ENCODE results near the gene LYPD3. TPM values are rescaled to one million over a fixed set of nuclear protein-coding genes. Genes with fewer than 3 reads are reported as not detected.

Gene LYPD3
- total RNA-seq, 2 experiments from 2014 or later, result not detected

DNA sequence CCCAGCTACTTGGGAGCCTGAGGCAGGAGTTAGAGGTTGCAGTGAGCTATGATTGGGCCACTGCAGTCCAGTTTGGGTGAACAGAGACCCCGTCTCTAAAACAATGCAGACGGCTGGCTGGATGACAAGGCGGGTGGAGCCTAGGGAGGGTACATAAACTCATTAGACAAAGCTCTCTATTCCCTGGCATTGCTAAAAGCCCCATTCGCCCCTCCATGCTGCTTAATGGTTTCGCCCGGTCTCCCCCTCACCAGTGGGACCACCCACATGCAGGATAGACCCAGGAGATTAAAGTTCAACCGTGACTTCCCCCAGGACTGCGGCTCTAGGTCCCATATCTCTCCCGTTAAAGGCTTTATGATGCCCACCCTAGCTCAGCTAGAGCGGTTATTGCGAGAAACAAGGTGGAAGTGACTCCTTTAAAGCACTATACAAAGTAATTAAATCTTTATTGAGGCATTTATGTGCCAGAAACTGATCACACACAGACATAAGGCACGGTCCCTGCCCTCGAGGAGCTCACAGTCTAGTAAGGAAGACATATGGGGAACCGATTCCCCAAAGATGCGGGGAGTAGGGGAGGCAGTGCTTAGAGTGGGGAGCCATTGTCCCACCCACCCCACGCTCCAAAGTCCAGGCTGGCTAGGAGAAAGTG is 4.9 kb downstream of the LYPD3 start:
- intact Hi-C loops (cut with micrococcal nuclease; ENCODE audit: unreplicated experiment), result no loop called here
- TF ChIP-seq EZH2phosphoT487 (IDR thresholded peaks at IDR 0.05; ENCODE audit: borderline replicate concordance, low read depth, low read length), result no peak
- TF ChIP-seq, protein P1, sequence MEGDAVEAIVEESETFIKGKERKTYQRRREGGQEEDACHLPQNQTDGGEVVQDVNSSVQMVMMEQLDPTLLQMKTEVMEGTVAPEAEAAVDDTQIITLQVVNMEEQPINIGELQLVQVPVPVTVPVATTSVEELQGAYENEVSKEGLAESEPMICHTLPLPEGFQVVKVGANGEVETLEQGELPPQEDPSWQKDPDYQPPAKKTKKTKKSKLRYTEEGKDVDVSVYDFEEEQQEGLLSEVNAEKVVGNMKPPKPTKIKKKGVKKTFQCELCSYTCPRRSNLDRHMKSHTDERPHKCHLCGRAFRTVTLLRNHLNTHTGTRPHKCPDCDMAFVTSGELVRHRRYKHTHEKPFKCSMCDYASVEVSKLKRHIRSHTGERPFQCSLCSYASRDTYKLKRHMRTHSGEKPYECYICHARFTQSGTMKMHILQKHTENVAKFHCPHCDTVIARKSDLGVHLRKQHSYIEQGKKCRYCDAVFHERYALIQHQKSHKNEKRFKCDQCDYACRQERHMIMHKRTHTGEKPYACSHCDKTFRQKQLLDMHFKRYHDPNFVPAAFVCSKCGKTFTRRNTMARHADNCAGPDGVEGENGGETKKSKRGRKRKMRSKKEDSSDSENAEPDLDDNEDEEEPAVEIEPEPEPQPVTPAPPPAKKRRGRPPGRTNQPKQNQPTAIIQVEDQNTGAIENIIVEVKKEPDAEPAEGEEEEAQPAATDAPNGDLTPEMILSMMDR (conservative IDR thresholded peaks at IDR 0.05; ENCODE audit: low read length), result no peak
- Histone ChIP-seq H3K4me2 (ENCODE audit: low read length) (no peak overlapping the region), H3K4me3 (ENCODE audit: low read depth, low read length, poor library complexity, severe bottlenecking) (no peak overlapping the region), H3K27ac (ENCODE audit: low read depth, low read length, poor library complexity, severe bottlenecking) (no peak overlapping the region), H3K36me3 (ENCODE audit: insufficient read depth, low read length) (no peaks in the 10 kb centered on the region), H3K9me3 (ENCODE audit: low read length) (no peaks in the 10 kb centered on the region), H3K9me2 (ENCODE audit: insufficient read depth, low read length) (no peaks in the 10 kb centered on the region), H3K4me1 (ENCODE audit: insufficient read depth, low read length, poor library complexity, severe bottlenecking) (peaks cover 9% of the 10 kb centered on the region), H3K79me2 (ENCODE audit: insufficient read depth, low read depth, low read length) (no peaks in the 10 kb centered on the region), H4K20me1 (ENCODE audit: insufficient read depth, low read length) (no peaks in the 10 kb centered on the region), H2AFZ (ENCODE audit: low read length) (no peak overlapping the region)
- ChIA-PET POLR2A (no interaction called here), CTCF (ENCODE audit: unreplicated experiment) (no interaction called here)
- DNase-seq (ENCODE audit: low spot score), result no peak
- BruUV-seq (replicated peaks), result no TSS peak

DNA sequence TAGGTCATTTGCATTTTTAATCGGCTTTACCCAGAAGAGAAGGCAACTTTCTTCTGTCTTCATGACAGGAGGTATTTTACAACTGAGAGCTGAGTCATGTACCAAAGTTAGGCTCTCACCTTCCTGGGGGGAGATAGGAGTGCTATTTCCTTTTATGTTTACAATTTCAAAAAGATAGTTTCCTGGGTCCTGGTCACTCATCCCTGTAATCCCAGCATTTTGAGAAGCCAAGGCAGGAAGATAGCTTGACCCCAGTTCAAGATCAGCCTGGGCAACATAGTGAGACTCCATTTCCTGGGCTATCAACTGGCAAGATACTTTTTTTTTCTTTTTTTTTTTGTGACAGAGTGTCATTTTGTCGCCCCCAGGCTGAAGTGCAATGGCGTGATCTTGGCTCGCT is 7.6 kb downstream of the LYPD3 start:
- POLR2A ChIA-PET, result no interaction called here

More for the DNA sequence above, 7.6 kb downstream of the LYPD3 start:
- TF ChIP-seq EZH2phosphoT487 (IDR thresholded peaks at IDR 0.05; ENCODE audit: borderline replicate concordance, low read depth, low read length), result no peak
- TF ChIP-seq, protein P1 (conservative IDR thresholded peaks at IDR 0.05; ENCODE audit: low read length), result no peak
- CTCF ChIA-PET (ENCODE audit: unreplicated experiment), result no interaction called here
- no TSS peak for BruUV-seq (replicated peaks)
- Histone ChIP-seq H4K20me1 (ENCODE audit: insufficient read depth, low read length) (no peaks in the 10 kb centered on the region), H2AFZ (ENCODE audit: low read length) (no peak overlapping the region), H3K27ac (ENCODE audit: low read depth, low read length, poor library complexity, severe bottlenecking) (no peak overlapping the region), H3K9me3 (ENCODE audit: low read length) (no peaks in the 10 kb centered on the region), H3K9me2 (ENCODE audit: insufficient read depth, low read length) (no peaks in the 10 kb centered on the region), H3K36me3 (ENCODE audit: insufficient read depth, low read length) (no peaks in the 10 kb centered on the region), H3K4me2 (ENCODE audit: low read length) (no peak overlapping the region), H3K4me3 (ENCODE audit: low read depth, low read length, poor library complexity, severe bottlenecking) (no peak overlapping the region), H3K79me2 (ENCODE audit: insufficient read depth, low read depth, low read length) (no peaks in the 10 kb centered on the region), H3K4me1 (ENCODE audit: insufficient read depth, low read length, poor library complexity, severe bottlenecking) (no peaks in the 10 kb centered on the region)
- intact Hi-C loops (cut with micrococcal nuclease; ENCODE audit: unreplicated experiment), result no loop called here
- DNase-seq (ENCODE audit: low spot score), result no peak

Data from OCI-LY7 (cell line).